Measurements from ENCODE around the gene SCARB1. TPM values are rescaled to one million over a fixed set of nuclear protein-coding genes. Genes with fewer than 3 reads are reported as not detected.
A peak's percentile ranks its signal among the peaks of the same experiment; 100 is the strongest.

SCARB1 gene
- total and polyA plus RNA-seq, 2 experiments from 2014 or later = 31.0 to 62.5 TPM

- H3K4me2 ChIP-seq = no peak overlapping the region
- Mint-ChIP-seq H3K27ac (no peak overlapping the region), H3K27me3 (ENCODE audit: insufficient read depth, low read depth, poor library complexity) (peaks cover 5% of the 10 kb centered on the region), H3K4me1 (peaks cover 40% of the 10 kb centered on the region), H3K4me3 (no peak overlapping the region), H3K36me3 (ENCODE audit: low read depth) (peaks cover 10% of the 10 kb centered on the region; the same call in 1 of the 3 replicates), H3K9me3 (no peaks in the 10 kb centered on the region)
- no peaks in the 10 kb centered on the region; the same call in 1 of the 2 replicates for H4K20me1 ChIP-seq (replicated peaks; ENCODE audit: insufficient read depth)
- H3K27me3 ChIP-seq (ENCODE audit: insufficient read depth) = no peaks in the 10 kb centered on the region
- ATAC-seq = no peak
- no peak for DNase-seq (ENCODE audit: low spot score)
- no peaks in the 10 kb centered on the region; the same call in 1 of the 2 replicates for H3K36me3 ChIP-seq (ENCODE audit: insufficient read depth)
- peaks cover 42% of the 10 kb centered on the region for H3K4me1 ChIP-seq (ENCODE audit: insufficient read depth)
- no peaks in the 10 kb centered on the region for H3K9me2 ChIP-seq (ENCODE audit: insufficient read depth)
- no peak overlapping the region for H3K4me3 ChIP-seq
- no peak overlapping the region for H2AFZ ChIP-seq
- TF ChIP-seq ETS1 (IDR thresholded peaks at IDR 0.05) (no peak), CREB1 (CRISPR knock-in tag; IDR thresholded peaks at IDR 0.05; ENCODE audit: low read depth) (no peak), EZH2 (IDR thresholded peaks at IDR 0.05; ENCODE audit: low read depth, unreplicated experiment) (no peak), ZNF114 (CRISPR knock-in tag; IDR thresholded peaks at IDR 0.05) (no peak), STAT1 (IDR thresholded peaks at IDR 0.05; ENCODE audit: unreplicated experiment) (no peak), EZH2phosphoT487 (IDR thresholded peaks at IDR 0.05; ENCODE audit: unreplicated experiment) (no peak), CTCF (conservative IDR thresholded peaks at IDR 0.05; ENCODE audit: low read depth in 2 of 2) (no peak), JUNB (IDR thresholded peaks at IDR 0.05; ENCODE audit: unreplicated experiment) (no peak), ZNF462 (CRISPR knock-in tag; IDR thresholded peaks at IDR 0.05) (no peak), ZNF331 (CRISPR knock-in tag; IDR thresholded peaks at IDR 0.05; ENCODE audit: low read depth) (no peak), POLR2AphosphoS5 (IDR thresholded peaks at IDR 0.05; ENCODE audit: low read depth) (no peak), NANOG (IDR thresholded peaks at IDR 0.05; ENCODE audit: borderline replicate concordance) (no peak)
- TF ChIP-seq, protein P1, sequence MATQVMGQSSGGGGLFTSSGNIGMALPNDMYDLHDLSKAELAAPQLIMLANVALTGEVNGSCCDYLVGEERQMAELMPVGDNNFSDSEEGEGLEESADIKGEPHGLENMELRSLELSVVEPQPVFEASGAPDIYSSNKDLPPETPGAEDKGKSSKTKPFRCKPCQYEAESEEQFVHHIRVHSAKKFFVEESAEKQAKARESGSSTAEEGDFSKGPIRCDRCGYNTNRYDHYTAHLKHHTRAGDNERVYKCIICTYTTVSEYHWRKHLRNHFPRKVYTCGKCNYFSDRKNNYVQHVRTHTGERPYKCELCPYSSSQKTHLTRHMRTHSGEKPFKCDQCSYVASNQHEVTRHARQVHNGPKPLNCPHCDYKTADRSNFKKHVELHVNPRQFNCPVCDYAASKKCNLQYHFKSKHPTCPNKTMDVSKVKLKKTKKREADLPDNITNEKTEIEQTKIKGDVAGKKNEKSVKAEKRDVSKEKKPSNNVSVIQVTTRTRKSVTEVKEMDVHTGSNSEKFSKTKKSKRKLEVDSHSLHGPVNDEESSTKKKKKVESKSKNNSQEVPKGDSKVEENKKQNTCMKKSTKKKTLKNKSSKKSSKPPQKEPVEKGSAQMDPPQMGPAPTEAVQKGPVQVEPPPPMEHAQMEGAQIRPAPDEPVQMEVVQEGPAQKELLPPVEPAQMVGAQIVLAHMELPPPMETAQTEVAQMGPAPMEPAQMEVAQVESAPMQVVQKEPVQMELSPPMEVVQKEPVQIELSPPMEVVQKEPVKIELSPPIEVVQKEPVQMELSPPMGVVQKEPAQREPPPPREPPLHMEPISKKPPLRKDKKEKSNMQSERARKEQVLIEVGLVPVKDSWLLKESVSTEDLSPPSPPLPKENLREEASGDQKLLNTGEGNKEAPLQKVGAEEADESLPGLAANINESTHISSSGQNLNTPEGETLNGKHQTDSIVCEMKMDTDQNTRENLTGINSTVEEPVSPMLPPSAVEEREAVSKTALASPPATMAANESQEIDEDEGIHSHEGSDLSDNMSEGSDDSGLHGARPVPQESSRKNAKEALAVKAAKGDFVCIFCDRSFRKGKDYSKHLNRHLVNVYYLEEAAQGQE (IDR thresholded peaks at IDR 0.05; ENCODE audit: unreplicated experiment) = no peak
- peak overlapping the region; percentile 70; the same call in 1 of the 2 replicates for H3K27ac ChIP-seq (ENCODE audit: low read depth)
- H3K79me2 ChIP-seq (replicated peaks; ENCODE audit: insufficient read depth) = peaks cover 59% of the 10 kb centered on the region
- peaks cover 15% of the 10 kb centered on the region; the same call in 1 of the 2 replicates for H3F3A ChIP-seq (replicated peaks; ENCODE audit: low read depth)
Measured at GRCh38 chr12:124827588-124828184, 36.0 kb downstream of the SCARB1 start.

Measured in GM23338 (cell line).